Adrenal gland (tissue), 12 donors: ENCODE measurements around the gene RETREG1. TPM values are rescaled to one million over a fixed set of nuclear protein-coding genes. Genes with fewer than 3 reads are reported as not detected.

ENCODE experiments used
- DNase-seq, 7 donors: peaks; one replicate each; pipeline ENCODE4 v3.0.0-alpha.2; 2019 to 2020
- H3K27ac ChIP-seq, 5 donors: fragments of 200-600 bp; sonication (generic) in 4 of 5; 1 replicate in 3 of 5; 2 replicates in 2 of 5; pipeline versions ENCODE4 v1.5.1 to v1.8.0; 2016 to 2020; ENCODE audit warnings: mild to moderate bottlenecking in 1 of 5
- H3K27me3 ChIP-seq: fragments of 200-600 bp; 2 replicates; pipeline ENCODE4 v1.8.0; 2021
- H3K36me3 ChIP-seq, 2 donors: fragments of 200-600 bp; replicated peaks in 1 of 2; 1 replicate in 1 of 2; 2 replicates in 1 of 2; pipeline versions ENCODE4 v1.5.1 to v1.8.0; 2018 to 2022
- H3K4me1 ChIP-seq, 2 donors: fragments of 200-600 bp; replicated peaks in 1 of 2; 1 replicate in 1 of 2; 2 replicates in 1 of 2; pipeline versions ENCODE4 v1.5.1 to v1.8.0; 2018 to 2021
- H3K4me3 ChIP-seq, 4 donors: fragments of 200-600 bp; sonication (generic) in 3 of 4; one replicate each; pipeline ENCODE4 v1.5.1; 2016 to 2018
- H3K9me3 ChIP-seq, 3 donors: fragments of 200-600 bp; sonication (generic) in 1 of 3; replicated peaks in 1 of 3; 1 replicate in 2 of 3; 2 replicates in 1 of 3; pipeline versions ENCODE4 v1.5.1 to v1.8.0; 2016 to 2021
- CTCF ChIP-seq, 6 experiments: fragments of 450-650 bp in 4 of 6; fragments of 200-600 bp in 2 of 6; sonication (generic) in 1 of 6; IDR thresholded peaks; 1 replicate in 5 of 6; 2 replicates in 1 of 6; pipeline versions ENCODE4 v1.5.1 to v1.8.0; 2016 to 2021; ENCODE audit warnings: antibody characterized with exemption in 6 of 6, mild to moderate bottlenecking in 2 of 6, moderate library complexity in 1 of 6
- POLR2A ChIP-seq, 2 donors: fragments of 450-650 bp; IDR thresholded peaks; one replicate each; pipeline ENCODE4 v1.6.1; 2017; ENCODE audit warnings: antibody characterized with exemption in 2 of 2, mild to moderate bottlenecking in 2 of 2, moderate library complexity in 1 of 2
- WGBS, 4 donors: extraction: QIAGEN DNeasy Blood & Tissue Kit in 2 of 4; methylation state at CpG; one replicate each; pipeline versions ENCODE4 v1.1.5 to v1.1.7; 2013 to 2017; 5-methylcytosine and 5-hydroxymethylcytosine counted together
- intact Hi-C, 2 donors: fragments of 100-400 bp; cut with DNase I; formaldehyde crosslinking; loops; one replicate each; pipeline versions ENCODE4 v1.14.1 to v1.15.0; 2022 to 2023
- polyA plus RNA-seq, 3 donors: library from polyadenylated mRNA; stranded (reverse); fragments of 200-250 nt in 2 of 3; fragments of 350-450 nt in 1 of 3; fragmentation: Illumina TruSeq in 1 of 3; extraction: RNeasy Lipid Tissue Mini Kit (QIAGEN cat#74804) in 1 of 3; gene quantifications; one replicate each; pipeline ENCODE4 v1.2.3, GENCODE V29; 2013 to 2014
- total RNA-seq, 9 donors: library from RNA; depleted of rRNA in 4 of 9; stranded (reverse); fragments of >200 nt in 4 of 9; fragments of 120-200 nt in 1 of 9; fragmentation: NEBNext Ultra II Directional in 1 of 9; extraction: Animal tissue kit (Norgen Biotek cat#: 25700) in 1 of 9; gene quantifications; one replicate each; pipeline versions ENCODE4 v1.1.0 to v1.2.4, GENCODE V29; 2013 to 2023
- donor health status: healthy with polysubstance abuse.
- donor health status: Bipolar disorder and iron deficiency.
- donor health status: DM: yes; HTN: yes; CAD: no.
- donor health status: DM: no; HTN: no; CAD: no.
- donor health status: DM: no; HTN: no; CAD: no.
- donor health status: DM: yes; HTN: yes; CAD: no.

Gene RETREG1
- total and polyA plus RNA-seq, 12 donors, result 0.06 to 5.9 (median 2.1) TPM

GRCh38 chr5:16549491-16550206 lies 67.1 kb downstream of the RETREG1 start:
- no peak overlapping the region for H3K4me3 ChIP-seq
- no peak overlapping the region for H3K27ac ChIP-seq
- no peaks in the 10 kb centered on the region for H3K4me1 ChIP-seq
- H3K9me3 ChIP-seq, result no peaks in the 10 kb centered on the region
- TF ChIP-seq CTCF (IDR thresholded peaks at IDR 0.05), result no peak
- TF ChIP-seq POLR2A (IDR thresholded peaks at IDR 0.05), result no peak
- no peaks in the 10 kb centered on the region for H3K36me3 ChIP-seq
- intact Hi-C loops, result no loop called here
- no peaks in the 10 kb centered on the region for H3K27me3 ChIP-seq
- DNase-seq, result no peak
- WGBS, 4 donors, result 78 to 83% (median 80%) methylated on average over 5 of the region's 5 CpGs

- TF ChIP-seq CTCF (IDR thresholded peaks at IDR 0.05) (no peak), POLR2A (IDR thresholded peaks at IDR 0.05) (no peak)
- H3K4me1 ChIP-seq, result no peaks in the 10 kb centered on the region
- H3K27me3 ChIP-seq, result no peaks in the 10 kb centered on the region
- intact Hi-C loops, result no loop called here
- H3K27ac ChIP-seq, result no peak overlapping the region
- no peak overlapping the region for H3K4me3 ChIP-seq
- no peaks in the 10 kb centered on the region for H3K36me3 ChIP-seq
- WGBS, 4 donors, result 70 to 90% (median 72%) methylated on average over 3 of the region's 3 CpGs
- no peak for DNase-seq
- no peaks in the 10 kb centered on the region for H3K9me3 ChIP-seq
Measured at GRCh38 chr5:16548812-16549211, 68.0 kb downstream of the RETREG1 start.

- H3K36me3 ChIP-seq, result no peaks in the 10 kb centered on the region
- no peak for TF ChIP-seq CTCF (IDR thresholded peaks at IDR 0.05)
- TF ChIP-seq POLR2A (IDR thresholded peaks at IDR 0.05), result no peak
- no peaks in the 10 kb centered on the region for H3K4me1 ChIP-seq
- intact Hi-C loops, result no loop called here
- no peak for DNase-seq
- H3K27ac ChIP-seq, result no peak overlapping the region
- no peak overlapping the region for H3K4me3 ChIP-seq
- H3K27me3 ChIP-seq, result no peaks in the 10 kb centered on the region
- H3K9me3 ChIP-seq, result no peaks in the 10 kb centered on the region
- 88 to 97% (median 90%) methylated on average over 2 of the region's 2 CpGs for WGBS, 4 donors
Measured at GRCh38 chr5:16548115-16548514, 68.7 kb downstream of the RETREG1 start.

GRCh38 chr5:16547200-16547842 lies 69.5 kb downstream of the RETREG1 start:
- WGBS, 4 donors, result 71 to 79% (median 74%) methylated on average over 8 of the region's 8 CpGs
- intact Hi-C loops, result no loop called here

More at GRCh38 chr5:16547200-16547842, 69.5 kb downstream of the RETREG1 start:
- TF ChIP-seq POLR2A (IDR thresholded peaks at IDR 0.05), result no peak
- no peak for TF ChIP-seq CTCF (IDR thresholded peaks at IDR 0.05)
- Histone ChIP-seq H3K9me3 (no peaks in the 10 kb centered on the region), H3K4me1 (no peaks in the 10 kb centered on the region), H3K27me3 (no peaks in the 10 kb centered on the region), H3K4me3 (no peak overlapping the region), H3K36me3 (no peaks in the 10 kb centered on the region), H3K27ac (no peak overlapping the region)
- no peak for DNase-seq
